CD8-positive, alpha-beta memory T cell (primary cell): ENCODE results near the gene FBXO34. TPM values are rescaled to one million over a fixed set of nuclear protein-coding genes. Genes with fewer than 3 reads are reported as not detected.

Experiments used
- CTCF ChIA-PET: fragments of 350-600 bp; sonication (Branson Sonifier 250); formaldehyde crosslinking; loops from one replicate; lab custom pipeline; 2021; ENCODE audit warnings: antibody characterized with exemption; lab: Charles Lee
- POLR2A ChIA-PET: fragments of 350-600 bp; sonication (Branson Sonifier 250); formaldehyde crosslinking; loops from one replicate; lab custom pipeline; 2021; ENCODE audit warnings: antibody characterized with exemption; lab: Charles Lee
- DNase-seq, 5 donors: peaks; one replicate each; pipeline versions ENCODE4 v3.0.0 to v3.0.0-alpha.2; 2020 to 2022; ENCODE audit warnings: mixed read lengths in 1 of 5
- H3K27ac ChIP-seq: one replicate; pipeline ENCODE4 v1.7.0; 2013; ENCODE audit warnings: low read depth, mild to moderate bottlenecking, low read length, moderate library complexity
- H3K27me3 ChIP-seq: 2 replicates; pipeline ENCODE4 v1.7.0; 2013; ENCODE audit warnings: low read length, mild to moderate bottlenecking; ENCODE audit not compliant: insufficient read depth, poor library complexity, severe bottlenecking
- H3K36me3 ChIP-seq: 2 replicates; pipeline ENCODE4 v1.7.0; 2013; ENCODE audit warnings: mild to moderate bottlenecking, low read length, moderate library complexity; ENCODE audit not compliant: insufficient read depth
- H3K4me1 ChIP-seq: 2 replicates; pipeline ENCODE4 v1.7.0; 2013; ENCODE audit warnings: mild to moderate bottlenecking, low read length, moderate library complexity; ENCODE audit not compliant: insufficient read depth
- H3K4me3 ChIP-seq: 2 replicates; pipeline ENCODE4 v1.7.0; 2013; ENCODE audit warnings: mild to moderate bottlenecking, low read length
- H3K9me3 ChIP-seq: 2 replicates; pipeline ENCODE4 v1.7.0; 2013; ENCODE audit warnings: mild to moderate bottlenecking, low read length
- H3K27ac Mint-ChIP-seq, 8 donors: one replicate each; pipeline ENCODE4 v1.8.0; 2020 to 2021; ENCODE audit warnings: mixed read lengths in 8 of 8, mild to moderate bottlenecking in 6 of 8, inconsistent platforms in 3 of 8, moderate library complexity in 3 of 8
- H3K27me3 Mint-ChIP-seq, 2 donors: one replicate each; pipeline ENCODE4 v1.8.0; 2020 to 2021; ENCODE audit warnings: mixed read lengths in 2 of 2, mild to moderate bottlenecking in 1 of 2, moderate library complexity in 1 of 2
- H3K36me3 Mint-ChIP-seq, 3 donors: one replicate each; pipeline ENCODE4 v1.8.0; 2020 to 2021; ENCODE audit warnings: mixed read lengths in 3 of 3, inconsistent platforms in 1 of 3, mild to moderate bottlenecking in 1 of 3
- H3K4me1 Mint-ChIP-seq, 3 donors: one replicate each; pipeline ENCODE4 v1.8.0; 2020 to 2021; ENCODE audit warnings: mixed read lengths in 3 of 3, inconsistent platforms in 1 of 3, mild to moderate bottlenecking in 1 of 3
- H3K4me3 Mint-ChIP-seq, 7 donors: one replicate each; pipeline ENCODE4 v1.8.0; 2020 to 2021; ENCODE audit warnings: mixed read lengths in 7 of 7, mild to moderate bottlenecking in 6 of 7, moderate library complexity in 4 of 7, inconsistent platforms in 2 of 7
- H3K9me3 Mint-ChIP-seq, 5 donors: one replicate each; pipeline ENCODE4 v1.8.0; 2020 to 2022; ENCODE audit warnings: mixed read lengths in 5 of 5, mild to moderate bottlenecking in 3 of 5, moderate library complexity in 2 of 5, inconsistent platforms in 1 of 5
- polyA plus RNA-seq: library from polyadenylated mRNA; unstranded; fragments of 300-500 nt; fragmentation: Illumina TruSeq; gene quantifications from one replicate; pipeline ENCODE4 v1.2.3, GENCODE V29; 2021
- total RNA-seq, 2 experiments: library from RNA; stranded (reverse); gene quantifications; one replicate each; pipeline ENCODE4 v1.2.3, GENCODE V29; 2021

FBXO34 gene
- total and polyA plus RNA-seq, 3 experiments from 2014 or later, result 16.2 to 37.1 (median 17.9) TPM

DNA sequence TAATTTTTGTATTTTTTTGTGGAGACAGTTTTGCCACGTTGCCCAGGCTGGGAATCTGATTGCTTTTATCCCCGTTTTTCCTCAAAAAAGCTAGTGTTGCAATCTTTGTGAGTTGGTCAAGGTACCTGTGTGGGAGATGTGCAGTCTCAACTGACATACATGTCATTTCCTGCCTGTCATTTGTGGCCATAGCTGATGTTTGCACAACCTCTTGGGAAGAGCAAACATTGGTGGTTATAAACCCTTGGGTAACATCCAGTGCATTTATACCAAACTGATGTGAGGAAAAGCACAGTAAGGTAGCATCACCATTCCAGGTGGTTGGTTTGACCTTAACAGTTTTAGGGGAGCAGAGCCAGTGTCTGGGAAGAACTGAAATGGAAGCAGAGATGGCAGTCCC is 85.7 kb downstream of the FBXO34 start:
- ChIA-PET POLR2A (no interaction called here), CTCF (interaction anchor here (0.9 to 8.4 kb wide), 7 partner anchors 9 to 110 kb away, joined by 3 to 159 read pairs (median 4); partner anchors contain the start of gene FBXO34)
- no peak overlapping the region for H3K27ac ChIP-seq
- H3K9me3 ChIP-seq, result no peaks in the 10 kb centered on the region
- peaks cover 4% of the 10 kb centered on the region for H3K36me3 ChIP-seq
- Mint-ChIP-seq H3K27ac (peak overlapping the region in 1 of 8 donors; percentile 57), H3K9me3 (no peaks in the 10 kb centered on the region), H3K36me3 (peaks cover 0 to 27% (median 0%) of the 10 kb centered on the region in 3 donors), H3K4me3 (no peak overlapping the region), H3K27me3 (no peaks in the 10 kb centered on the region), H3K4me1 (peaks cover 18 to 34% (median 20%) of the 10 kb centered on the region in 3 donors)
- H3K4me3 ChIP-seq, result no peak overlapping the region
- no peak for DNase-seq
- peaks cover 14% of the 10 kb centered on the region for H3K4me1 ChIP-seq
- H3K27me3 ChIP-seq, result no peaks in the 10 kb centered on the region

DNA sequence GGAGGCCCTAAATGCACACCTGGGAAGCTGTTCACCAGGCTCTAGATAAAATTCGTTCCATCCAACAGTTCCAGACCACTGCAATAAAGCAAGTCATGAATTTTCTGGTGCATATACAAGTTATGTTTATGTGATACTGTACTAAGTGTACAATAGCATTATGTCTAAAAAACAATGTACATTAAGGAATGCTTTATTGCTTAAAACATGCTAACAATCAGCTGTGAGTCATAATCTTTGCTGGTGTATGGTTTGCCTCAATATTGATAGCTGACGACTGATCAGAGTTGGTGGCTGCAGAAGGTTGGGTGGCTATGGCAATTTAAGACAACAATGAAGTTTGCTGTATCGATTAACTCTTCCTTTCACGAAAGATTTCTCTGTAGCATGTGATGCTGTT is 88.1 kb downstream of the FBXO34 start:
- Histone ChIP-seq H3K4me1 (peaks cover 8% of the 10 kb centered on the region), H3K27ac (no peak overlapping the region), H3K4me3 (no peak overlapping the region), H3K27me3 (no peaks in the 10 kb centered on the region), H3K9me3 (no peaks in the 10 kb centered on the region), H3K36me3 (no peaks in the 10 kb centered on the region)
- Mint-ChIP-seq H3K9me3 (no peaks in the 10 kb centered on the region), H3K27ac (no peak overlapping the region), H3K27me3 (no peaks in the 10 kb centered on the region), H3K4me1 (peaks cover 8 to 24% (median 9%) of the 10 kb centered on the region in 3 donors), H3K4me3 (no peak overlapping the region), H3K36me3 (peaks cover 3 to 20% (median 5%) of the 10 kb centered on the region in 3 donors)
- no peak for DNase-seq
- ChIA-PET CTCF (interaction anchor here (1.7 kb wide), 1 partner anchor 87 kb away, joined by 6 read pairs; no protein-coding TSS in a partner anchor), POLR2A (no interaction called here)

DNA sequence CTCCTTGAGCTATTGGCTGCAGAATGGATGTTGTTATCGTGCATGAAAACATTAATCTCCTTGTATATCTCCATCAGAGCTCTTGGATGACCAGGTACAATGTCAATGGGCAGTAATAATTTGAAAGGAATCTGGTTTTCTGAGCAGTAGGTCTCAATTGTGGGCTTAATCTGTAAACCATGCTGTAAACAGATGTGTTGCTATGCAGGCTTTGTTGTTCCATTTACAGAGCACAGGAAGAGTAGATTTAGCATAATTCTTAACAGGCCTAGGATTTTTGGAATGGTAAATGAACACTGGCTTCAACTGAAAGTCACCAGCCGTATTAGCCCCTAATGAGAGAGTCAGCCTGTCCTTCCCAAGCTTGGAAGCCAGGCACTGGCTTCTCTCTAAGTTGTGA is 90.0 kb downstream of the FBXO34 start:
- Histone ChIP-seq H3K4me3 (no peak overlapping the region), H3K9me3 (no peaks in the 10 kb centered on the region), H3K27ac (no peak overlapping the region), H3K4me1 (no peaks in the 10 kb centered on the region), H3K36me3 (no peaks in the 10 kb centered on the region), H3K27me3 (no peaks in the 10 kb centered on the region)
- peak overlapping the region in 5 of 8 donors; percentile 25 to 83 (median 35) for H3K27ac Mint-ChIP-seq
- H3K27me3 Mint-ChIP-seq, result no peaks in the 10 kb centered on the region
- no peak overlapping the region for H3K4me3 Mint-ChIP-seq
- no peak for DNase-seq
- peaks cover 5 to 26% (median 11%) of the 10 kb centered on the region in 3 donors for H3K36me3 Mint-ChIP-seq
- ChIA-PET CTCF (interaction anchor here (1.2 kb wide), 1 partner anchor 91 kb away, joined by 4 read pairs; no protein-coding TSS in a partner anchor), POLR2A (interaction anchor here (0.6 to 0.7 kb wide), 2 partner anchors 23 to 31 kb away, joined by 3 to 4 read pairs; no protein-coding TSS in a partner anchor)
- H3K4me1 Mint-ChIP-seq, result peaks cover 2 to 16% (median 2%) of the 10 kb centered on the region in 3 donors
- H3K9me3 Mint-ChIP-seq, result no peaks in the 10 kb centered on the region

DNA sequence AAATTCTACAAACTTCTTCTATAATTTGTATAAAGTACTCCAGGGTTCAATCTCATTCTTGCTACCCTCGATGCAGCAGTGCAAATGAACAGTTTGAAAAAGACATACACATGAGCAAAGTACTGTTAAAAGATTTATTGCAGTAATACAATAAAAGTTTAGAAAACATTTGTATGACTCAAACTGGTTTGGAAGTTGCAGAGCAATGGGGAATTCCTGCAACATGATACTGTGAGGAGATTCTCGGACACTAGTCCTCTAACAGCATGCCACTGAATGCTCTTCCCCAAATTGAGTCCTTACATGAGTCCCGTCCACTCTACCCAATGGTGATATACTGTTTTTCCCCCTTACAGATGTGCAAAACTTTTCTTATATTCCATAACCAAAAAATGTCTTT is 95.0 kb downstream of the FBXO34 start:
- no peaks in the 10 kb centered on the region for H3K9me3 Mint-ChIP-seq
- Histone ChIP-seq H3K4me3 (no peak overlapping the region), H3K9me3 (no peaks in the 10 kb centered on the region), H3K27ac (no peak overlapping the region), H3K27me3 (no peaks in the 10 kb centered on the region), H3K36me3 (no peaks in the 10 kb centered on the region), H3K4me1 (no peaks in the 10 kb centered on the region)
- ChIA-PET CTCF (interaction anchor here (1.6 kb wide), 1 partner anchor 12 kb away, joined by 4 read pairs; no protein-coding TSS in a partner anchor), POLR2A (no interaction called here)
- H3K4me3 Mint-ChIP-seq, result no peak overlapping the region
- peaks cover 0 to 10% (median 0%) of the 10 kb centered on the region in 3 donors for H3K4me1 Mint-ChIP-seq
- H3K27ac Mint-ChIP-seq, result no peak overlapping the region
- peaks cover 0 to 3% of the 10 kb centered on the region in 2 donors for H3K27me3 Mint-ChIP-seq
- H3K36me3 Mint-ChIP-seq, result peaks cover 5 to 62% (median 27%) of the 10 kb centered on the region in 3 donors
- DNase-seq, result no peak

DNA sequence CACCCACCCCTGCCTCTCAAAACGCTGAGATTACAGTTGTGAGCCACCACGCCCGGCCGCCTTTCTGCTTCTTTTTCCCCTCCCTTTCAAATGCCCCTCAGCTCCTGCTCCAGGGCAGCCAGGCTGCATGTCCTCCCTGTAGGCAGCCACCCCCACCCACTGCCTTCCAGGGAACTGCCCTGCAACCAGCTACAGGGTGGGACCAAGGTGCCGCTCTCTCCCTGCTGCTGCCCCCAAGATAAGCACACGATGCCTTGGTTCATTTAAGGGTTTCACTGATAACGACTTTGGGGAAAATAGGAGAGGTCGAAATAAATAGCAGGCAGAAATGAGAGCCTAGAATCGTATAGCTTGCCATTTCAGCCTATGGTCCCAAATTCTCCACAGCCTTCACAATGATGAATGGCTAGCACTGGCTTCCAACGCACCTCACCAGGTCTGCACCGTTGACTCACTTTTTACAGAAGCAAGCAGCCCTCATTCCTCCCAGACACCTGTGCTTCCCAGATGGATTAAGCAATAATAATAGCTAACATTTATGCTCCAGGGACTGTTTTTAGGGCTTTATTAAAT is 99.7 kb downstream of the FBXO34 start:
- peak overlapping the region in 3 of 8 donors; percentile 17 to 76 (median 47) for H3K27ac Mint-ChIP-seq
- peaks cover 22% of the 10 kb centered on the region for H3K4me1 ChIP-seq
- H3K27me3 ChIP-seq, result no peaks in the 10 kb centered on the region
- no peak overlapping the region for H3K4me3 ChIP-seq
- peaks cover 0 to 3% of the 10 kb centered on the region in 2 donors for H3K27me3 Mint-ChIP-seq
- H3K9me3 Mint-ChIP-seq, result no peaks in the 10 kb centered on the region
- peaks cover 25 to 34% (median 32%) of the 10 kb centered on the region in 3 donors for H3K4me1 Mint-ChIP-seq
- no peak overlapping the region for H3K4me3 Mint-ChIP-seq
- no peaks in the 10 kb centered on the region for H3K36me3 ChIP-seq
- H3K9me3 ChIP-seq, result no peaks in the 10 kb centered on the region
- peaks cover under 1 to 57% (median 18%) of the 10 kb centered on the region in 3 donors for H3K36me3 Mint-ChIP-seq
- CTCF ChIA-PET, result interaction anchor here (0.8 to 1.6 kb wide), 3 partner anchors 17 to 99 kb away, joined by 3 to 4 read pairs (median 3); partner anchors contain the start of gene FBXO34
- H3K27ac ChIP-seq, result no peak overlapping the region
- DNase-seq, result no peak
- POLR2A ChIA-PET, result no interaction called here

DNA sequence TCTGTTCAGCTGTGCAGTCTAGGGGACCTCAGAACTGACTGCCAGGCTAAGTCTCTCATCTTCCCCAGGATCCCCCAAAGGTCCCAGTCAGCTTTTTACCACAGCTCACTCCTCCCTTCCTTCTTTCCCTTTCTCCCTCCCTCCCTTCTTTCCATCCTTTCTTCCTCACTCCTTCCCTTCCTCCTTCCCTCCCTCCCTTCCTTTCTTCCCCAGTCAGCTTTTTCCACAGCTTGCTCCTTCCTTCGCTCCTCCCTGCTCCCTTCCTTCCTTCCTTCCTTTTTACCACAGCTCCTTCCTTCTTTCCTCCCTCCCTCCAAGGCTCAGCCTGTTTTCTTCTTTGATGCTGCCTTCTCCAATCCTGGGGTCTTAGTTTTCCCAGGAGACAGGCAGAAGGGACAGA is 101.2 kb downstream of the FBXO34 start:
- no peaks in the 10 kb centered on the region for H3K9me3 Mint-ChIP-seq

DNA sequence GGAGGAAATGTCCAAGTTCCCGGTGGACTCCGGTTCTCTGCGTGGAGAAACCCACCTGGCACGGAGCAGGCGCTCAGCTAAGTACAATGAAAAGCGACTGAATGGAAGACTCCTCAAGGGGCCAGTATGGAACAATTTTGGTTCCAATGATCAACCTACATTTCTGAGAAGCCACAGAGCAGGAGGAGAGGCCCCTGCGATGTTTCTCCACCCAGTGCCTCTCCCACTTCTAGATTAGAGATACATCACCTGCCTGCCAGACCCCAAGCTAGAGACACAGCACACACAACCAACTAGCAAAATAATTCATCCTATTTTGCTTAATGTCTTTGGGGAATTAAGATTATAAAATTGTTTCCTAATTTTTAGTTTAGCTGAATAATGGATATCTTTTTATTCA is 101.6 kb downstream of the FBXO34 start:
- CTCF ChIA-PET, result interaction anchor here (0.7 to 1.1 kb wide), 4 partner anchors 9 to 114 kb away, joined by 3 to 4 read pairs (median 3); no protein-coding TSS in a partner anchor
- Mint-ChIP-seq H3K27me3 (peaks cover 0 to 3% of the 10 kb centered on the region in 2 donors), H3K9me3 (no peaks in the 10 kb centered on the region), H3K4me1 (peaks cover 26 to 40% (median 35%) of the 10 kb centered on the region in 3 donors), H3K27ac (peak overlapping the region in 6 of 8 donors; percentile 29 to 87 (median 72)), H3K4me3 (no peak overlapping the region), H3K36me3 (peaks cover 8 to 56% (median 20%) of the 10 kb centered on the region in 3 donors)
- no peaks in the 10 kb centered on the region for H3K27me3 ChIP-seq
- H3K4me1 ChIP-seq, result peaks cover 22% of the 10 kb centered on the region
- no peak overlapping the region for H3K4me3 ChIP-seq
- H3K36me3 ChIP-seq, result no peaks in the 10 kb centered on the region
- no peaks in the 10 kb centered on the region for H3K9me3 ChIP-seq
- H3K27ac ChIP-seq, result no peak overlapping the region
- DNase-seq, result no peak
- POLR2A ChIA-PET, result interaction anchor here (0.7 kb wide), 1 partner anchor 78 kb away, joined by 3 read pairs; no protein-coding TSS in a partner anchor

More for the DNA sequence above, 101.2 kb downstream of the FBXO34 start:
- H3K27me3 ChIP-seq, result no peaks in the 10 kb centered on the region
- no peak overlapping the region for H3K4me3 ChIP-seq
- DNase-seq, result no peak
- H3K36me3 ChIP-seq, result no peaks in the 10 kb centered on the region
- Mint-ChIP-seq H3K4me1 (peaks cover 26 to 40% (median 35%) of the 10 kb centered on the region in 3 donors), H3K36me3 (peaks cover 8 to 58% (median 22%) of the 10 kb centered on the region in 3 donors), H3K4me3 (no peak overlapping the region), H3K27me3 (peaks cover 0 to 3% of the 10 kb centered on the region in 2 donors), H3K27ac (peak overlapping the region; percentile 6 to 89 (median 72))
- no peak overlapping the region for H3K27ac ChIP-seq
- ChIA-PET CTCF (interaction anchor here (0.7 to 1.1 kb wide), 4 partner anchors 10 to 113 kb away, joined by 3 to 4 read pairs (median 3); no protein-coding TSS in a partner anchor), POLR2A (interaction anchor here (0.7 kb wide), 1 partner anchor 78 kb away, joined by 3 read pairs; no protein-coding TSS in a partner anchor)
- no peaks in the 10 kb centered on the region for H3K9me3 ChIP-seq
- peaks cover 22% of the 10 kb centered on the region for H3K4me1 ChIP-seq
